GM18519 (cell line): ENCODE data around the gene MYCN.

Experiments
- ATAC-seq: cut with Tn5 transposase; IDR thresholded peaks from one replicate; pipeline ENCODE4 v1.9.1; 2021; ENCODE audit warnings: mild to moderate bottlenecking, moderate library complexity; ENCODE audit not compliant: unreplicated experiment, low FRiP score

Gene MYCN

GRCh38 chr2:15974565-15975260, 34.4 kb downstream of the MYCN start:
- ATAC-seq = no peak

GRCh38 chr2:15975261-15975600, 34.9 kb downstream of the MYCN start:
- no peak for ATAC-seq

GRCh38 chr2:15975676-15976075, 35.3 kb downstream of the MYCN start:
- no peak for ATAC-seq

GRCh38 chr2:15976354-15976753, 36.0 kb downstream of the MYCN start:
- no peak for ATAC-seq

DNA sequence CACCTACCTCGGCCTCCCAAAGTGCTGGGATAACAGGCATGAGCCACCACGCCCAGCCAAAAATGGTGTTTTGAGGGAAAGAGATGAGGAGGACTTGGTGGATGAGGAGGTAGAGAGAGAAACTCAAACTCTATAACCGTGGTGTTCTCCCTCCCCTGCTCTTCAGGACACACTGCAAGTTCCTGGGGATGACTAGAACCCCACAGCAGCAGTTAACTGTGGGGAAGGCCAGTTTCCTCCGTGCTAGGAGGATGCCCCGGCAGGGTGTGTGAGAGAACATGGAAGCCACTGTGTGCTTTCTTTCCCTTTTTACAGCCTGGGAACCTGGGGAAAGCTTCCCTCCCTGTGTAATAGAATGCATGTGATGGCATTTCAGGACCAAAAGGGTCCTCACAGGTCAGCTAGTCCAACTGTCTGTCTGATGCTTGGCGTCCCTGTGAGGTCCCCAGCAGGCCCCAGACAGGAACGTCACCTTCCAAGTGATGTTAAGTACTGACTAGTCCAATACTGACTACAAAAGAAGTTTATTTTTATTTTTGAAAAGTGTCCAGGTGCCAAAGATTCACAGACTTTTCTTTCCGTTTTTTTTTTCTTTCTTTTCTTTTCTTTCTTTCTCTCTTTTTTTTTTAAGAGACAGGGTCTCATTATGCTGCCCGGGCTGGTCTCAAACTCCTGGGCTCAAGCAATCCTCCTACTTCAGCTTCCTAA, 38.9 kb downstream of the MYCN start:
- no peak for ATAC-seq

DNA sequence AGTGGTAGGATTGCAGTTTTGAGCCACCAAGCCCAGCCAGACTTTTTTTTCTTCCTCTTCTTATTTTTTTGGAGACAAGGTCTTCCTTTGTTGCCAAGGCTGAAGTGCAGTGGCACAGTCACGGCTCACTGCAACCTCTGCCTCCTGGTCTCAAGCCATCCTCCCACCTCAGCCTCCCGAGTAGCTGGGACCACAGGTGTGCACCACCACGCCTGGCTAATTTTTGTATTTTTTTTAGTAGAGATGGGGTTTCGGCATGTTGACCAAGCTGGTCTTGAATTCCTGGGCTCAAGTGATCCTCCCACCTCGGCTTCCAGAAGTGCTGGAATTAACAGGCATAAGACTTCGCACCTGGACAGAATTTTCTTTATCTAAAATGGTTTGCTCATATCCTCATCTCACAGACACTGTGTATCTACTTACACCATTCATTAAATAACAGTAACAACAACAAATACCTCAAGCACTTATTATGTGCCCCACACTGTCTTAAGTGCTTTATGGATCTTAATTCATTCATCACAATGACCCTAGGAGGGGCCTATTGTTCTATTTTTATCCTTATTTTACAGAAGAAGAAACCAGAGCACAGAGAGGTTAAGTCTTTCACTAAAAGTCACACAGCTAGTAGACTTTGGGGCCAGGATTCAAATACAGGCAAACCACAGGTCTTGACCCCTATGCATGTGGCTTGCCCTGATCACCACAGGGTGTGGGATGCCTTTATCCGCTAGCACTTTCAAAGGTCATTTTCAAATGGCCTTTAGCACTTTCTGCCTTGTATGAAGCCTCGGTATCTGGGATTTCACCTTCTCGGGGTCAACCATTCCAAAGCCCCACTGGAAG, 39.6 kb downstream of the MYCN start:
- ATAC-seq = no peak

DNA sequence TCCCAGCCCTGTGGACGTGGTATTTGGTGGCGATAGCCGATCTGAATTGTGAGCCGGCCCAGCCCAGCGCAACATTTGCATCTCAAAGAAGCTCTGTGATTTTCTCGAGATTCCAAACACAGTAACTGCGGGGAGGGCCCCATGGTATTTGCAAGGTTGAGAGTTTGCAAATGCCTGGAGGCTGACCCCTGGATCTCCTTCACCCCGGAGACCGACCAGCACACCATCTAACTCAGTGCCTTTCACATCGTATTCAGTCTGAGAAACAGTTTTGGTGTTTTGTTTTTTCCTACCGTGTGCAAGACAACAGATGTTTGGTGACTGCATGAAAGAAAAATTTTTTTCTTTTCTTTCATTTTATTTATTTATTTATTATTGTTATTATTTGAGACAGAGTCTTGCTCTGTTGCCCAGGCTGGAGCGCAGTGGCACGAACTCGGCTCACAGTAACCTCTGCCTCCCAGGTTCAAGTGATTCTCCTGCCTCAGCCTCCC, 40.3 kb downstream of the MYCN start:
- no peak for ATAC-seq

- ATAC-seq = no peak
Measured at GRCh38 chr2:15981646-15982045, 41.3 kb downstream of the MYCN start.

GRCh38 chr2:15982285-15983044, 42.1 kb downstream of the MYCN start:
- ATAC-seq = no peak

DNA sequence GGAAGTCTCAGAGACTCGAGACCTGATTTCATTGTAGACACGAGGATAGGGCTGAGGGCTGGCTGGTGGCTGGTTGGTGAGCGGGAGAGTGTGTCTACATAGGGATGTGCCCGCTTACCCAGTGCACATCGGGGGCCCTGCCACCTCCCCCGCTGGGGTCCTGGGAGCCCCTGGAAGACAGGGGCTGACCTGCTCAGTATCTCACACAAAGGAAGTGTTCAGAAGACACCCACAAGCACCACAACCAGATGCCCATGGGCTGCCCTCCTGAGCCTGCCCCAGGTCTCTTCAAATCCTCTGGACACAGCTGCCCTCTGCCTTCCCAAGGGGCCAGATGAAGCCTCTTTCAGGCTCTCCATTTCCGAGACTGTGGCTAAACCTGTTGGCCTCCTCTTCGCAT, 43.1 kb downstream of the MYCN start:
- ATAC-seq = no peak

- no peak for ATAC-seq
Measured at GRCh38 chr2:15984368-15985255, 44.3 kb downstream of the MYCN start.

- no peak for ATAC-seq
Measured at GRCh38 chr2:15985531-15985930, 45.2 kb downstream of the MYCN start.

- ATAC-seq = no peak
Measured at GRCh38 chr2:15986068-15986560, 45.8 kb downstream of the MYCN start.

DNA sequence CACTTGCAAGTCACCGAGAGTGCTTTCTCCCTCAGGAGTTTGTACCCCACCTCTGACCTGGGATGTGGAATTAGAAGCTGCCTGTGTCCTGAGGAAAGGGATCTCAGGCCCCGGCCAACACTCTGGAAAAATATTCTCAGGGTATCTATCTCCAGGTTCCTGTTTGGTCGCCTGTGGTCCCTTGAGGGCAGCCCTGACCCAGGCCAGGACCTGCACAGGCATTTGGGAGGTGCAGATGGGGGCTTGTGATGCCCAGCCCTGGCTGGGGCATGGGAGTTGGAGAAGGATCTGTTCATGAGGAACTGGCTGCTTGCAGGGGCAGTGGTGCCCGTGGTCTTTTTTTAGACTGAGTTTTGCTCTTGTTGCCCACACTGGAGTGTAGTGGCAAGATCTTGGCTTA, 46.3 kb downstream of the MYCN start:
- no peak for ATAC-seq

GRCh38 chr2:15988733-15989132, 48.4 kb downstream of the MYCN start:
- ATAC-seq = no peak

DNA sequence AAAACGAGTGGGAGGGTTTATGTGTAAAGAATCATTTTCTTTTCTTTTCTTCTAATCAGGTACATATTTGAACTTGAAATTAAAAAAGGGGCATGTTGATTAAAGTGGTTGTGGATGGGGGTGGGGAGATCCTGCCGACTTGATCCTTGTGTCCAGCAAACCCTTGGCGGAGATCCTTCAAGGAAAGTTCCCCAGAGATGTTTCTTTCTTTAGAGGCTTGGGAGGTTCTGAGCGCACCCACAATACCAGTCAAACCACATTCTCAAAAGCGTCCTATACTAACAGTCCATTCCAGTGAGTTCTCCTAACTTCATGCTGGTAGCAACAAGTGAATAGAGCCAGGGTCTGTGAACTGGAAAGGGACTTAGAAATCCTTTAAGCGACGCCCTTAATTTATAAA, 49.2 kb downstream of the MYCN start:
- ATAC-seq = no peak

- no peak for ATAC-seq
Measured at GRCh38 chr2:15990151-15991101, 50.1 kb downstream of the MYCN start.

DNA sequence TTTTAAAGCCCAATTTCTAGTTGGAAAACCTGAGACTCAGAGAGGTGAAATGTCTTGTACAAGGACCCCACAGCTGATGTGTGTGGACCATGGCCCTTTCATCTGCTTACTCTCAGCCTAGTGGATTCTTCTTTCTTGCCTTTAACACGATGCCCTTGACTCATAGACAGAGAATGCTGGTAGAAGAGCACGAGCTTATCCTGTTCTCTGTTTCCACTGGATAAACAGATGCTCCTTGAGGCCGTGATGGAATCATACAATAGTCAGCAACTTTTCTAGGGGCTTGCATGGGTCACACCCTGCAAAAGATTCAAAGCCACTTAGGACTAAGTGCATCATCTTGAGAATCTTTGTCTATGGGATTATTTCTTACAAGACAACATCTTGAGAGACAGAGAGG, 50.9 kb downstream of the MYCN start:
- no peak for ATAC-seq
